Fibroblast of peridontal ligament (primary cell): ENCODE measurements around the gene ANKRD66.
"Not testable (repeated sequence)": the region's sequence is repeated elsewhere in the genome, so short reads cannot be mapped to it uniquely, and the experiment has no call there.

Experiments used
- DNase-seq: peaks from one replicate; pipeline ENCODE4 v3.0.0-alpha.2; 2010; ENCODE audit errors: extremely low read depth

The ANKRD66 gene

DNA sequence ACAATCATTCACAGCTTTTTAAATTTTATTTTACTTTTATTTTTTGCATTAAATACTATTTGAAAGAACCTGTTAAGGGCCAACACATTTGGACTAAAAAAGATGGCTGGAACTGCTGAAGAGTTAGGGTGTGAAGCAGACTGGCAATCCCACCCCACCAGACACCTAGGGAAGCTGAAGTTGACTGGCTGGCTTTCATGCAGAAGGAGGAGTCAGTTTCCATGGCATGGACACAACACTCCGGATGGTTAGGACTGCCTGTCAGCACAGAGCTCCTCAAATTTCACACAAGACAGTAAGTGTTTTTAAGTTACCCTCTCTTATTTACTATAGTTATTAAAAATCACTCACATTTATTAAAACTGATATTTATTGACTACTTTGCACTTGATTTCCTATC is at the start of gene ANKRD66:
TSS of gene ANKRD66 (plus strand) at position 238 of the 400 bp plus-strand sequence. CDS start 5,016 bp downstream, outside the sequence.
- DNase-seq: no peak

DNA sequence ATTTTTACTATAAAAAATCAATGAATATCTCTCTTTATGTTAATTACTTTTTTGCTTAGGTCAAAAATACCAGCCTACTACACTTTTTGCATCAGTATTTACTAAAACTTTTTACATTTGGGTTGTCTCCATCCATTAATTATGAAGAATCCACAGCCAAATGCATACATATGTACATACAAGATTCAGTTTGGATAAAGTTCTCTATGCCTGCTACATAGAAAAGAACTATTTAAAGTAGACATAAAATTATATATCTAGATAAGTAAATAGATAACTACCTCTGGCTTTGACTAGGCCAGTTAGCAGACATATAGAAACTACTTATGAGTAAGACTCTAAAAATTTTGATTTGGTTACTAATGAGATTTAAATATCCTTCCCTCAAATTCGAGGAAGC is 46.8 kb upstream of the ANKRD66 start:
- no peak for DNase-seq

- peak; percentile 4 for DNase-seq
These were observed 42.2 kb upstream of the ANKRD66 start for GRCh38 chr6:46704562-46704961.

GRCh38 chr6:46706464-46706863 is 40.3 kb upstream of the ANKRD66 start:
- DNase-seq: no peak

DNA sequence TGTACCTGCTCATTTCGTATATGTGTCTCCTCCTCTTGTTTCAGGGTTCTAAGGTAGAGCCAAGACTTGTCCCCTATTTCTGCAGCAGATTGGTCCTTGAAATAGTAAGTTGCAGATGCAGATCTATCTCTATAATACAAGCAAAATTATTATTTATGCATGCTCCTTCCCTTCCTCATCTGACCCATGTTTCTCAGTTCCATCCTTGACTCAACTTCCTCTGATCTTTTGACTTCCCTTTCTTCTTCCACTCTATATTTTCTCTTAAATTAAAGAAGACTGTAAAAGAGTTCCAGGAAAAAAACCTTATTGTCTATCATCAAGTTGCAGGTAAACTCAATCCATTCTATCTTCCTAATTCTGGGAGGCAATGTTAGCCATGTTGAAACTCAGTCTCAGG is 35.2 kb upstream of the ANKRD66 start:
- no peak for DNase-seq

DNA sequence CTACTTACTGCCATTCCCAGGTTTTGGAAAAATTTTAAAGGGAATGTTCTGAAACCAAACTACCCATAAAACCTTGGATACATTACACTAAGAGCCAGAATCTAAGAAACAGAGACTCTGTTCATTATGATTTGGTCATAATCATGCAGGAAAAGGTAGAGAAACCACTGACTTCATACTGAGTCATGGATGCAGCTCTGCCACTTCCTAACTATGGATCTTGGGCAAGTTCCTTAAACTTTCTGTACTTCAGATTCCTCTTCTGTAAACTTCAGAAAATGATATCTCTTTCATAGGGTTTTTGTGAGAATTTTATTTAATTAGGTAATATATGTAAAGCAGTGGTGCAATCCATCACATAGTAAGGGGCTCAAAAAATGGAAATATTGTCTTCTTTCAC is 31.6 kb upstream of the ANKRD66 start:
- DNase-seq: no peak

DNA sequence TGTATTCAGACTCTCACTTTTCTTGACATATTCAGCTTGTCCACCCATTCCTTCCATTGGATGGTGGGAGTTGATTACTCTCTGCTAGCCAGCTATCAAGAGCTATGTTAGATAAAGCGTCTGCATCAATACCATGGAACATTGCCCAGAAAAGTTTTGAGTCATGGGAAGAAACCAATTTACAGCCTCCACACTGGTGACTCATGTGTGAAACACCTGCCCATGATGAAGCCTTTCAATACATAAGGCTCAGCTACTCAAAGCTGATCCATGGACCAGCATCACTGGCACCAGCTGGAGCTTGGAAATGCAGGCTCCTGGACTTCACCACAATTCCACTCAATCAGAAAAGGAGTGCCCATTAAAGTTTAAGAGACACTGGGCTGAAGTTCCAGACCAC is 27.6 kb upstream of the ANKRD66 start:
- peak; percentile 18 for DNase-seq

DNA sequence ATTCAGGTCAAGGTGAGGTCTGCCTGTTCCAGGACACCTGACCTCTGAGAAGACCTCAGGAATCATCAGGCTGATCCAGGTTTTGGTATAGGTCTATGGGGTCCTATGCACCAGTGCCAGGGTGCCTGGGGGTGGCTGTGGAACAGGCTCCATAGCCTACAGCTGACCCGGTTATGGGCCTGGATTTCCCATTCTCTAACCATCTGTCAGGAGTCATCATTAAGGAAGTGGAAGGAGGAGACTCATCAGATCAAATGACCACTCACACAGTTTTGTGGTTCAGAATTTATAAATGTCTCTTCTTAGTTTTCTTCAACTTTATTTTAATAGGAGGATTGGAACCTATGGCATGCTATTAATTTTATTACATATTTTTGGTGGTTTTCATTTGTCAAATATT is 26.3 kb upstream of the ANKRD66 start:
- no peak for DNase-seq

DNA sequence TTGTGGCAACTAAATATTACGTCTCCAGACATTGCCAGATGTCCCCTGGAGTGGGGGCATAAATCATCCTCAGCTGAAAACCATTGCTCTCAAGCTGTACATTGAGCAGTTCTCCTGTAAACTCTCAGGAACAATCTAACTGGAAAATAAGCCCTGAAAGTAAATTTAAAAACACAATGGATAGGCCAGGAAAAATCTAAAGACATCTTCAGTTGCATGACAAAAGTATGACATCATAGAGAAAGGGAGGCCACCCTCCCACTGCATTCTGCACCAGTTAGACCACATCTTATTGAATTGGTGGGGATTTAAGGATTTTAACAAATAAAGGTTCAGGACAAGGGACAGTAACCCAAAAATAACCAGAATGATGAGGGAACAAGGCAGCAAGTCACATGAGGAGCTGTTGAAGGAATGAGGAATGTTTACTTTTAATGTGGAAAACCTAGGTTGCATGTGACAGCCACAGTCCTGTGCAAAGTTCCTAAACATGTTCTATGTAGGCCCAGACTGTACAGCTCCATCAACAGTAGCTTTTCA is 16.9 kb upstream of the ANKRD66 start:
- DNase-seq: no peak

- no peak for DNase-seq
These were observed 15.7 kb upstream of the ANKRD66 start for GRCh38 chr6:46730921-46731461.

GRCh38 chr6:46733341-46733801 is 13.4 kb upstream of the ANKRD66 start:
- no peak for DNase-seq

DNA sequence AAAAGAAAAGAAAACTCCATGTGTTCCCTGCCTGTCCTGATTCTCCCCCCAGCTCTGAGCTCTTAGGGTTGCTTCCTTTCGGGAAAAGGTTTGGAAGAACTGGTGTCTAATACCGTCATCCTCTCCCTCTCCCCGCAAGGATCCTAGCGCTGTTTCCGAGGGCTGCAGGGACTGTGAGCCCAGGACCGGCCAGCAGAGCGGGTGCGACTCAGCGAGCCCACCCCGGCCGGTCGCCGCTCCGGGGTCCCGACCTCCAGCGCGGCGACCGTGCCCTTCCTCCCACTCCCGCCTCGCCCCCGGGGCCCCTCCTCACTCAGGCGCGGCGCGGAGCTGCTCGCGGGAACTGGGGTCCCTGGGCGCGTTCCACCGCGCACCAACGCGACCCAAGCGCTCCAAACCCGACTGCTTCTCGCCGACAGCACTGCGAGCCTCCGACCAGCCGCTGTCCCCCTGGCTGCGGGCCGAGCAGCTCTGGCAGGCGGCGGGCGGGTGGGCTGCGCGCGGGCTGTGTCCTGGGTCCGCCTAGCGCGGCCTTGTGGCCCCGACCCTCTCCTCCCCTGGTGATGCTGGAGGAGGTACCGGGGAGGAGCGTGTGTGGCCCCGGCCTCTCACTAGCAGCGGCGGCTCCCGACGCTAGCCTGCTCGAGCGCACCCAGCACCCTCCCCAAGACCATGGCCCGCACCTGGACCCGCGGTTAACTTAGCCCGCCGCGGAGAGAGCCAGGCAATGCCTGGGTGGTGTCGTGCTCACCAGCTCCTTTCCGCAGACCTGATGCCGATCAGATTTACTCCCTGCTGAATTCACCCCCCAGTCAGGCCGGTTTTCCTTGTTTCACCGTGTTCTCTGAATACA is 11.6 kb upstream of the ANKRD66 start, which contains the start of gene PLA2G7:
TSS of gene PLA2G7 (minus strand) at position 509 of the 853 bp plus-strand sequence. CDS start 12,484 bp downstream, outside the sequence.
- DNase-seq: peak; percentile 3

GRCh38 chr6:46735720-46736031 is 11.1 kb upstream of the ANKRD66 start:
- no peak for DNase-seq

GRCh38 chr6:46736906-46737305 is 9.8 kb upstream of the ANKRD66 start:
- DNase-seq: no peak

DNA sequence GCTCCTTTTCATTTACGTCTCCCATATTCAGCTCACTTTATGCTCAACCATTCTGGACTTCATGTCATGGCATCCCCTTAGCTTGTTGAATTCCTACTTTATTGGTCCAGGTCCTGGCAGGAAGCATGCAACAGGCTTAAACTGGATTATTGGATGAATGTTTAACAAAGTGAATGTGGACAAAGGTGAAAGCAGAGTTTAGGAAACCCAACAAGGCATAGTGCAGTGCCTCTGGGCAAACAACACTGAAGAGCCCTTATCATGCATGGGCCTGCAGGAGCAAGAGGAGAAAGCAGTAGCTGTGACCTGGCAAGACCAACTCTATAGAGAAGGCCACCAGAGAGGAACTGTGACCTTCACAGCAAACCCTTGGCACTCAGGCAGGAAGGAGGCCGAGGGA is 5.3 kb upstream of the ANKRD66 start:
- no peak for DNase-seq

DNA sequence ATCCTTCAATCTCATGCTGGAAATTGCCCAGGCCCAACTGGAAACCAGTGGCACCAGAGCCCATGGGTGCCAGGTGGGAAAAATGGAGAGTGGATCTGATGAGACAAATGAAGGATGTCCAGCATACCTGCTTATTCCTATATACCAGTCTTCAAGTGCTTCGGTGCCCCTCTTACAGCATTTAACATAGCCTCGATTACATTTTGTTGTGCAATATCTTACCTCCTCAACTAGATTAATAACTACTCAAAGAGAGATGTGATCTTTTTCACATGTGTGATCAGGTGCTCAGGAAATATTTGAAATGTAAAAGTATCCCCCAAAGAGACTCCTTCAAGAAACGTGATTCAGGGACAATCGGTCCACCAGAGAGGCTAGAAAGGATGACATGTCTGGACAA is 4.8 kb upstream of the ANKRD66 start:
- no peak for DNase-seq

- DNase-seq: no peak
These were observed 3.1 kb upstream of the ANKRD66 start for GRCh38 chr6:46743425-46744158.

- DNase-seq: not testable (repeated sequence)
These were observed 2.5 kb upstream of the ANKRD66 start for GRCh38 chr6:46744159-46744725.

- no peak for DNase-seq
These were observed 760 bp upstream of the ANKRD66 start for GRCh38 chr6:46745973-46746372.

DNA sequence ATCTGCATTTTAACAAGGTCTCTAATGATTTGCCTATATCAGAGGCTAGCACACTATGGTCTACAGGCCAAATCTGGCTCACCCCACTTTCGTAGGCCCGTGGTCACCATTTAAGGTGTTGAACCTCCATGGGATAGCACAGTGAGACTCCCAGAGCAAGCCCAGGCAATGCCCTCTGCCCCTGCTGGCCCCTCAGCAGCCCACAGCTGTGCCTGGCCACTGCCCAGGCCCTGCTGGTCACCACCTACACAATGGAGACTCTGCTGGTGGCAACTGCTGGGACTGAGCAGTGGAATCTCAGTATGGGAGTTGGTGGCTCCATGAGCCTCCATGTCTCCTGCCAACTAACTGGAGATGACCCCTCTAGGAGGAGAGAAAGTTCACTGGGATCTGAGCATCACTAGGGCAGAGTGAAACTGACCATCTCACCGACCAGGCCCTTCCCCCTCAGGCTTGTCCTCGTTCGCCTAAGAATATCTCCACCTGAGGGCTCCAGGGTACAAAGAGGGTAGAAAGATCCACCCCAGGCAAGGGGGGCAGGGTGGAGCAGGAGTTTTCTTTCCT is 2.3 kb downstream of the ANKRD66 start:
- no peak for DNase-seq

DNA sequence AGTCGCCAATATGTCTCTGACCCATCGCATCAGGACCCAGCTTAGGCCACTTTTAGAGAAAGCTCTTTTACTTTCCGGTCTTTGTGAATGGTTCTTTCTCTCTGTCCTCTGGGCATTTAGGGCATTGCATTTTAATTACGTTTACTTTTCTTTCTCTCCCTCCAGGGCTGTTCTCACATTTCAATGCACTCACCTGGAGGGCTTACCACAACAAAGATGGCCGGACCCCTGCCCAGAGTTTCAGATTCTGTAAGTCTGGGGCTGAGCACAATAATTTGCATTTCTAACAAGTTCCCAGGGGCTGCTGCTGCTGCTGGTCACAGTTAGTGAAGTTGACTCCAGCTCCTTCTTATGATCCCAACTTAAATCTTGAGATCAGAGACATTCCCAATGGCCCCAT is 3.0 kb downstream of the ANKRD66 start:
- DNase-seq: no peak

- no peak for DNase-seq
These were observed 4.9 kb downstream of the ANKRD66 start for GRCh38 chr6:46751658-46752057.
